Smooth muscle cell (in vitro differentiated cells): Measurements from ENCODE around the gene GAREM1. TPM values are rescaled to one million over a fixed set of nuclear protein-coding genes. Genes with fewer than 3 reads are reported as not detected.

ENCODE experiments used
- DNase-seq: peaks from one replicate; lab custom pipeline; 2025; ENCODE audit not compliant: unreplicated experiment; lab: John Stamatoyannopoulos, UW
- H2AFZ ChIP-seq: fragments of 200-600 bp; sonication (generic); 2 replicates; pipeline ENCODE4 v1.6.0; 2016; ENCODE audit warnings: antibody characterized with exemption, low read depth, mild to moderate bottlenecking
- H3F3A ChIP-seq: fragments of 200-600 bp; sonication (generic); 2 replicates; pipeline ENCODE4 v1.6.0; 2017; ENCODE audit warnings: antibody characterized with exemption, low read depth
- H3K27ac ChIP-seq: fragments of 200-600 bp; sonication (generic); 2 replicates; pipeline ENCODE4 v1.5.1; 2016; ENCODE audit warnings: low read depth, mild to moderate bottlenecking
- H3K27me3 ChIP-seq: fragments of 200-600 bp; sonication (generic); 2 replicates; pipeline ENCODE4 v1.6.1; 2016; ENCODE audit warnings: low read depth, mild to moderate bottlenecking
- H3K36me3 ChIP-seq: fragments of 200-600 bp; sonication (generic); 2 replicates; pipeline ENCODE4 v1.5.1; 2016; ENCODE audit warnings: low read depth
- H3K4me1 ChIP-seq: fragments of 200-600 bp; sonication (generic); 2 replicates; pipeline ENCODE4 v1.5.1; 2016; ENCODE audit warnings: low read depth
- H3K4me2 ChIP-seq: fragments of 200-600 bp; sonication (generic); 2 replicates; pipeline ENCODE4 v1.6.0; 2016; ENCODE audit warnings: mild to moderate bottlenecking
- H3K4me3 ChIP-seq: fragments of 200-600 bp; sonication (generic); 2 replicates; pipeline ENCODE4 v1.5.1; 2016; ENCODE audit warnings: mild to moderate bottlenecking
- H3K79me2 ChIP-seq: fragments of 200-600 bp; sonication (generic); 2 replicates; pipeline ENCODE4 v1.6.0; 2016; ENCODE audit warnings: low read depth, mild to moderate bottlenecking
- H3K9ac ChIP-seq: fragments of 200-600 bp; sonication (generic); 2 replicates; pipeline ENCODE4 v1.6.0; 2016; ENCODE audit warnings: low read depth
- H3K9me3 ChIP-seq: fragments of 200-600 bp; sonication (generic); replicated peaks from 2 replicates; pipeline ENCODE4 v1.5.1; 2016; ENCODE audit warnings: low read depth
- H4K20me1 ChIP-seq: fragments of 200-600 bp; sonication (generic); 2 replicates; pipeline ENCODE4 v1.6.0; 2016; ENCODE audit warnings: low read depth
- CTCF ChIP-seq: fragments of 200-600 bp; sonication (generic); IDR thresholded peaks from 2 replicates; pipeline ENCODE4 v1.5.1; 2017; ENCODE audit warnings: borderline replicate concordance, mild to moderate bottlenecking, antibody characterized with exemption; ENCODE audit not compliant: insufficient read depth, poor library complexity, severe bottlenecking
- WGBS: methylation state at CpG from one replicate; pipeline ENCODE4 v1.1.7; 2016; ENCODE audit warnings: low lambda C conversion rate; 5-methylcytosine and 5-hydroxymethylcytosine counted together
- polyA plus RNA-seq: library from polyadenylated mRNA; unstranded; fragments of >200 nt; fragmentation: Nextera tagmentation; extraction: Ambion mirVana; gene quantifications from 2 replicates; pipeline ENCODE4 v1.2.1, GENCODE V29; 2016
- total RNA-seq: library from RNA; depleted of rRNA; stranded (reverse); fragments of >200 nt; gene quantifications from 2 replicates; pipeline ENCODE4 v1.2.3, GENCODE V29; 2014

Gene GAREM1
- total and polyA plus RNA-seq, 2 experiments from 2014 or later: 0.33 to 13.4 TPM

- no peak overlapping the region for H2AFZ ChIP-seq
- no peak overlapping the region for H3K9ac ChIP-seq
- 92% methylated on average over 5 of the region's 5 CpGs for WGBS
Measured at GRCh38 chr18:32418148-32418547, 52.5 kb downstream of the GAREM1 start.

GRCh38 chr18:32405588-32405987 lies 65.1 kb downstream of the GAREM1 start:
- no peak for TF ChIP-seq CTCF
- DNase-seq: no peak
- WGBS: 85% methylated on average over 2 of the region's 2 CpGs
- Histone ChIP-seq H3K27me3 (no peaks in the 10 kb centered on the region), H3K36me3 (no peaks in the 10 kb centered on the region), H3K9me3 (no peaks in the 10 kb centered on the region), H3K27ac (no peak overlapping the region), H3K4me1 (no peaks in the 10 kb centered on the region), H3K9ac (no peak overlapping the region), H3K4me2 (no peak overlapping the region), H3K4me3 (no peak overlapping the region), H4K20me1 (no peaks in the 10 kb centered on the region), H3K79me2 (no peaks in the 10 kb centered on the region), H2AFZ (no peak overlapping the region), H3F3A (no peaks in the 10 kb centered on the region)

More at GRCh38 chr18:32418148-32418547, 52.5 kb downstream of the GAREM1 start:
- Histone ChIP-seq H3K9me3 (no peaks in the 10 kb centered on the region), H3K4me1 (peaks cover 2% of the 10 kb centered on the region), H3K79me2 (no peaks in the 10 kb centered on the region), H4K20me1 (no peaks in the 10 kb centered on the region), H3K4me2 (no peak overlapping the region), H3F3A (no peaks in the 10 kb centered on the region), H3K27ac (no peak overlapping the region), H3K27me3 (no peaks in the 10 kb centered on the region), H3K36me3 (no peaks in the 10 kb centered on the region), H3K4me3 (no peak overlapping the region)
- no peak for DNase-seq
- no peak for TF ChIP-seq CTCF

GRCh38 chr18:32401621-32402020 lies 69.1 kb downstream of the GAREM1 start:
- no peak overlapping the region for H3K4me3 ChIP-seq

More at GRCh38 chr18:32401621-32402020, 69.1 kb downstream of the GAREM1 start:
- WGBS: 93% methylated on average over 4 of the region's 4 CpGs
- Histone ChIP-seq H3K9ac (no peak overlapping the region), H3K27me3 (no peaks in the 10 kb centered on the region), H4K20me1 (no peaks in the 10 kb centered on the region), H2AFZ (no peak overlapping the region), H3F3A (no peaks in the 10 kb centered on the region), H3K27ac (no peak overlapping the region), H3K4me2 (no peak overlapping the region), H3K36me3 (no peaks in the 10 kb centered on the region), H3K9me3 (no peaks in the 10 kb centered on the region), H3K4me1 (no peaks in the 10 kb centered on the region), H3K79me2 (no peaks in the 10 kb centered on the region)
- DNase-seq: no peak
- TF ChIP-seq CTCF: no peak
